ENCODE measurements around the gene LTBP3.
"Not testable (repeated sequence)": the region's sequence is repeated elsewhere in the genome, so short reads cannot be mapped to it uniquely, and the experiment has no call there.

DNA sequence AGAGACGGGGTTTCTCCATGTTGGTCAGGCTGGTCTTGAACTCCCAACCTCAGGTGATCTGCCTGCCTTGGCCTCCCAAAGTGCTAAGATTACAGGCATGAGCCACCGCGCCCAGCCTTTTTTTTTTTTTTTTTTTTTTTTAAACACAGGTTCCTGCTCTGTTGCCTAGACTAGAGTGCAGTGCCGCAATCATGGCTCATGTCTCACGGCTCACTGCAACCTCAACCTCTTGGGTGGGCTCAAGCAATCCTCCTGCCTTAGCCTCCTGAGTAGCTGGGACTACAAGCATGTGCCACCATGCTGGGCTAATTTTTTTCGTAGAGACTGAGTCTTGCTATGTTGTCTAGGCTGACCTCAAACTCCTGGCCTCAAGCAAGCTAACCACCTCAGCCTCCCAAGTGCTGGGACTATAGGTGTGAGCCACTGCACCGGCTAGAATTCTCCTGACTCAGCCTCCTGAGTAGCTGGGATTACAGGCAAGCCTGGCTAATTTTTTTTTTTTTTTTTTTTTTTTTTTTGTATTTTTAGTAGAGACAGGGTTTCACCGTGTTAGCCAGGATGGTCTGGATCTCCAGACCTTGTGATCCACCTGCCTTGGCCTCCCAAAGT lies 39.1 kb downstream of the LTBP3 start:
- TF ChIP-seq, protein P1, sequence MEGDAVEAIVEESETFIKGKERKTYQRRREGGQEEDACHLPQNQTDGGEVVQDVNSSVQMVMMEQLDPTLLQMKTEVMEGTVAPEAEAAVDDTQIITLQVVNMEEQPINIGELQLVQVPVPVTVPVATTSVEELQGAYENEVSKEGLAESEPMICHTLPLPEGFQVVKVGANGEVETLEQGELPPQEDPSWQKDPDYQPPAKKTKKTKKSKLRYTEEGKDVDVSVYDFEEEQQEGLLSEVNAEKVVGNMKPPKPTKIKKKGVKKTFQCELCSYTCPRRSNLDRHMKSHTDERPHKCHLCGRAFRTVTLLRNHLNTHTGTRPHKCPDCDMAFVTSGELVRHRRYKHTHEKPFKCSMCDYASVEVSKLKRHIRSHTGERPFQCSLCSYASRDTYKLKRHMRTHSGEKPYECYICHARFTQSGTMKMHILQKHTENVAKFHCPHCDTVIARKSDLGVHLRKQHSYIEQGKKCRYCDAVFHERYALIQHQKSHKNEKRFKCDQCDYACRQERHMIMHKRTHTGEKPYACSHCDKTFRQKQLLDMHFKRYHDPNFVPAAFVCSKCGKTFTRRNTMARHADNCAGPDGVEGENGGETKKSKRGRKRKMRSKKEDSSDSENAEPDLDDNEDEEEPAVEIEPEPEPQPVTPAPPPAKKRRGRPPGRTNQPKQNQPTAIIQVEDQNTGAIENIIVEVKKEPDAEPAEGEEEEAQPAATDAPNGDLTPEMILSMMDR (IDR thresholded peaks at IDR 0.05), result not testable (repeated sequence)
- TF ChIP-seq, protein P2, sequence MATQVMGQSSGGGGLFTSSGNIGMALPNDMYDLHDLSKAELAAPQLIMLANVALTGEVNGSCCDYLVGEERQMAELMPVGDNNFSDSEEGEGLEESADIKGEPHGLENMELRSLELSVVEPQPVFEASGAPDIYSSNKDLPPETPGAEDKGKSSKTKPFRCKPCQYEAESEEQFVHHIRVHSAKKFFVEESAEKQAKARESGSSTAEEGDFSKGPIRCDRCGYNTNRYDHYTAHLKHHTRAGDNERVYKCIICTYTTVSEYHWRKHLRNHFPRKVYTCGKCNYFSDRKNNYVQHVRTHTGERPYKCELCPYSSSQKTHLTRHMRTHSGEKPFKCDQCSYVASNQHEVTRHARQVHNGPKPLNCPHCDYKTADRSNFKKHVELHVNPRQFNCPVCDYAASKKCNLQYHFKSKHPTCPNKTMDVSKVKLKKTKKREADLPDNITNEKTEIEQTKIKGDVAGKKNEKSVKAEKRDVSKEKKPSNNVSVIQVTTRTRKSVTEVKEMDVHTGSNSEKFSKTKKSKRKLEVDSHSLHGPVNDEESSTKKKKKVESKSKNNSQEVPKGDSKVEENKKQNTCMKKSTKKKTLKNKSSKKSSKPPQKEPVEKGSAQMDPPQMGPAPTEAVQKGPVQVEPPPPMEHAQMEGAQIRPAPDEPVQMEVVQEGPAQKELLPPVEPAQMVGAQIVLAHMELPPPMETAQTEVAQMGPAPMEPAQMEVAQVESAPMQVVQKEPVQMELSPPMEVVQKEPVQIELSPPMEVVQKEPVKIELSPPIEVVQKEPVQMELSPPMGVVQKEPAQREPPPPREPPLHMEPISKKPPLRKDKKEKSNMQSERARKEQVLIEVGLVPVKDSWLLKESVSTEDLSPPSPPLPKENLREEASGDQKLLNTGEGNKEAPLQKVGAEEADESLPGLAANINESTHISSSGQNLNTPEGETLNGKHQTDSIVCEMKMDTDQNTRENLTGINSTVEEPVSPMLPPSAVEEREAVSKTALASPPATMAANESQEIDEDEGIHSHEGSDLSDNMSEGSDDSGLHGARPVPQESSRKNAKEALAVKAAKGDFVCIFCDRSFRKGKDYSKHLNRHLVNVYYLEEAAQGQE (IDR thresholded peaks at IDR 0.05; ENCODE audit: low read depth, low read length), result not testable (repeated sequence)
- TF ChIP-seq, protein P3, sequence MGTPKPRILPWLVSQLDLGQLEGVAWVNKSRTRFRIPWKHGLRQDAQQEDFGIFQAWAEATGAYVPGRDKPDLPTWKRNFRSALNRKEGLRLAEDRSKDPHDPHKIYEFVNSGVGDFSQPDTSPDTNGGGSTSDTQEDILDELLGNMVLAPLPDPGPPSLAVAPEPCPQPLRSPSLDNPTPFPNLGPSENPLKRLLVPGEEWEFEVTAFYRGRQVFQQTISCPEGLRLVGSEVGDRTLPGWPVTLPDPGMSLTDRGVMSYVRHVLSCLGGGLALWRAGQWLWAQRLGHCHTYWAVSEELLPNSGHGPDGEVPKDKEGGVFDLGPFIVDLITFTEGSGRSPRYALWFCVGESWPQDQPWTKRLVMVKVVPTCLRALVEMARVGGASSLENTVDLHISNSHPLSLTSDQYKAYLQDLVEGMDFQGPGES (IDR thresholded peaks at IDR 0.05; ENCODE audit: low read depth, low read length), result not testable (repeated sequence)
- TF ChIP-seq RCOR1 (IDR thresholded peaks at IDR 0.05; ENCODE audit: low read length); EP300 (IDR thresholded peaks at IDR 0.05; ENCODE audit: borderline replicate concordance in 1 of 2, low read depth in 1 of 2, low read length in 1 of 2); TAF1 (IDR thresholded peaks at IDR 0.05; ENCODE audit: borderline replicate concordance, low read depth, low read length); POLR2AphosphoS5 (IDR thresholded peaks at IDR 0.05; ENCODE audit: low read depth, low read length); TCF12 (IDR thresholded peaks at IDR 0.05); RFX5 (IDR thresholded peaks at IDR 0.05; ENCODE audit: low read length); GABPA (IDR thresholded peaks at IDR 0.05; ENCODE audit: low read depth); SIN3A (IDR thresholded peaks at IDR 0.05; ENCODE audit: borderline replicate concordance, low read depth, low read length); SMC3 (IDR thresholded peaks at IDR 0.05; ENCODE audit: low read depth, low read length); MXI1 (IDR thresholded peaks at IDR 0.05; ENCODE audit: low read depth, low read length): not testable (repeated sequence)
